GM15510 (cell line): ENCODE data around the gene CPZ.

Experiments used
- POLR2A ChIP-seq: IDR thresholded peaks from 3 replicates; pipeline ENCODE4 v1.6.1; 2011; ENCODE audit warnings: borderline replicate concordance; ENCODE audit not compliant: insufficient read length; ENCODE audit errors: extremely low read depth

Gene CPZ

DNA sequence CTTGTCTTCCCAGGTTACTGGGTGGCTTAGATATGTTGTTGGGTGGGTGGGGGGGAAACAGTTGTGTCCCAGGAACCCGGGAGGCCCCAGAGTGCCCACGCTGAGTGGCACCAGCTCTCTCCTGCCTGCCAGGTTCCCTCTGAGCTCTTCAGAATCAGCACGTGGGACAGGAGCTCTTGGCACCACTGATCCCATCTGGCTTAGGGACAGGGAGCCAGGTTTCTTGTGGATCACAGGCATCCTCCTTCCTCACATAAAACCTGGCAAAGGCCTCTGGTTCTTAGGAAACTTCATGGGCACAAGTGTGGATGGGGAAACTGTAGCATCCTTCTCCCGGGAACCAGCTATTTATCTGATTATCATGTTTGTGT is 8.9 kb upstream of the CPZ start:
- TF ChIP-seq POLR2A = no peak

GRCh38 chr4:8585186-8585585 is 7.4 kb upstream of the CPZ start:
- TF ChIP-seq POLR2A = no peak

DNA sequence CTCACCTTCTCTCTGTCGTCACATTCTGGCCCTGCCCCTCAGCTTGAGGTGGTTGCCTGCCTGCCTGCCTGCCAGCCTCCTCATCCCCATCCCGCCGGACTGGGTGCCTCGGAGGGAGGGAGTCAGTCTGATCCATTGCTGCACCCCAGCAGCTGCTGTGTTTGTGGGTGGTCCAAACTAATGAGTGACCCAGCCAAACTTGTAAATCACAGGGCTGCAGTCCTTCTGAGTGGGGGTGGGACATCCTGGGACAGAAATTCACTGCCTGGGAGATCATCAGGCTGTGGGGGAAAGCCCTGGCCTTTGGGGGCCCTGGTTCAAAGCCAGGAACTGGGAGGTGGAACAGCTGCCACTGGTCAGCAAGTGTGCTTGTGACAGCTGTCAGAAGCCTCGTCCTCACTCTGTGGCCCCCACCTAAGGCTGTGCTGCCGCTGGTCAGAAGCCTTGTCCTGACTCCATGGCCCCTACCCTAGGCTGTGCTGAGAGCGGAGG is 6.8 kb upstream of the CPZ start:
- TF ChIP-seq POLR2A = no peak

GRCh38 chr4:8586246-8586645 is 6.3 kb upstream of the CPZ start:
- TF ChIP-seq POLR2A = no peak

GRCh38 chr4:8586671-8587468 is 5.7 kb upstream of the CPZ start:
- no peak for TF ChIP-seq POLR2A

GRCh38 chr4:8587469-8588195 is 4.9 kb upstream of the CPZ start:
- no peak for TF ChIP-seq POLR2A

- TF ChIP-seq POLR2A = no peak
Measured at GRCh38 chr4:8588196-8588470, 4.4 kb upstream of the CPZ start.

GRCh38 chr4:8589336-8589735 is 3.2 kb upstream of the CPZ start:
- no peak for TF ChIP-seq POLR2A

DNA sequence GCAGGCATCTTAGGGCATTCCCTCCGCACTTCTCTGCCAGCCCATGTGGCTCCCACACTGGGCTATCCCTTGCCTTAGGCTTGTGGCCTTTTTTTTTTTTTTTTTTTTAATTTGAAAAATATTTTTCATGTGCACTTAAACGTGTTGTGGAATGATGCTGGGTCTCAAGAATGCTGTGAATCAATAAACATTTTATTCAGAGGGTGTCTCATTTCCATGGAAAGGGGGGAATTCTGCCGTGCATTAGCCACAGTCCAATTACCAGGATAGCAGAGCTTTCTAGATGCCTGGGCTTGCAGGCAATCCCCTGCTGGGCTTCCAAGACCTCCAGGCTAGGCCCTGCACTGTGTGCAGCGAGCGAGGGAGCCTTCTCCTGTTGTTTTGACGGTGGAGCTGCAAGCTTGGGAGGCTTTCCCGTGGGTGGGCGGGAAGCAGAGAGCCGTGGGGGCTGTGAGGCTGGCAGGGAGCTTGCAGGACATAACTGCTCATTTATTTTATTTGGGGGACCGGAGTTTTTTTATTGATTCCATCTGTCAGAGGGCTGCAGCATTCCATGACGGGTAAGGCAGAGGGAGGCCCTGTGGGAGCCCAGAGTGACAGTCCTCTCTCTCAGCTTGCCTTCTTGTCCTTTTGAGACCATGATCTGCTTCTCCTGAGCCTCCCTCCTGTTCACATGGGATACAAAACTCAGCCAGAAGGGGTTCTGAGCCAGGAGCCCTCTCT is 2.6 kb upstream of the CPZ start:
- no peak for TF ChIP-seq POLR2A

GRCh38 chr4:8590546-8590880 is 2.1 kb upstream of the CPZ start:
- no peak for TF ChIP-seq POLR2A

GRCh38 chr4:8591114-8591513 is 1.5 kb upstream of the CPZ start:
- no peak for TF ChIP-seq POLR2A

- TF ChIP-seq POLR2A = no peak
Measured at GRCh38 chr4:8591626-8592365, 769 bp upstream of the CPZ start.

DNA sequence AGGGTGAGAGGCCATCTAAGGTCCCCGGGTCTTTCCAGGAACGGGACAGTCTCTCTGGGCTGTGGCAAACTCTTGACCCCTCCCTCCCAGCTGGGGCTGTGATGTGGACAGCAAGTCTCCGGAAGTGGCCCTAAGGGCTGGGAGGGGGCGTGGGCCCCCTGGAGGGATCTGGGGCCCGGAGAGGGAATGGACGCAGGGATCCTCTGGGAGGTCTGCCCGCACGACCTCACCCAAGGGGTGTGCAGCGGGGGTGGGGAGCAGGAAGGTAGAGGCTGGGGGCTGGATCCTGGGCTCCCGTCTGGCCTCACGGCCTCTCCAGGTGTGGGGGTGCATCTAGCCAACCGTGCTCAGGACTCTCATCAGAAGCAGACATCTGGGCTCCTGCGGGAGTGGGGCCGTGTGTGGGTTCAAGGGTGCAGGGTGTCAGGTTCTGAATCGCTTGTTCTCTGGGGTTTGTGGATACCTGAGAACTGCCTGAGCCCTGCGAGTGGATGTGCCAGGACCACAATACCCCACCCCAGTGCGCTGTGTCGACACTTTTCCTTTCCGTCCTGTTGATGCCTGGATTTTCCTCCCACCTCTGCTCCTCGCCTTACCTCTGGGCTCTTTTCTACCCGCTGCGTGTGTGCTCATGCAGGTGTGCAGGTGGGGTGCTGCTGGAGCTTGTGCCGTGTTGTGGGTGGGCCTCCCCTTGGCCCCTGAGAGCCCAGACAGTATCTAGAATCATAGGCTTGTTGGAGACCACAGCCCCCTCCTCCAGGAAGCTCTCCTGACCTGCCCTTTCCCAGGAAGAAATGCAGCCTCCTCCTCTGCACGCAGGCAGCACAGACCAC is 915 bp downstream of the CPZ start:
- no peak for TF ChIP-seq POLR2A
